GM12892 (cell line): ENCODE results near the gene IL1RAPL1.

ENCODE experiments used
- POLR2A ChIP-seq: IDR thresholded peaks from 2 replicates; pipeline ENCODE4 v1.6.1; 2011; ENCODE audit warnings: low read depth, low read length, control low read depth
- TAF1 ChIP-seq: IDR thresholded peaks from 2 replicates; pipeline ENCODE4 v1.6.1; 2011; ENCODE audit warnings: low read depth, mild to moderate bottlenecking, control low read depth, low read length, borderline replicate concordance

GRCh38 chrX:29604381-29604780, 1017.1 kb downstream of the IL1RAPL1 start:
- no peak for TF ChIP-seq TAF1
- TF ChIP-seq POLR2A: no peak
